ENCODE data around the gene WWC2. TPM values are rescaled to one million over a fixed set of nuclear protein-coding genes. Genes with fewer than 3 reads are reported as not detected.

The WWC2 gene
- total and polyA plus RNA-seq, 2 experiments from 2014 or later = 19.3 to 24.7 TPM

DNA sequence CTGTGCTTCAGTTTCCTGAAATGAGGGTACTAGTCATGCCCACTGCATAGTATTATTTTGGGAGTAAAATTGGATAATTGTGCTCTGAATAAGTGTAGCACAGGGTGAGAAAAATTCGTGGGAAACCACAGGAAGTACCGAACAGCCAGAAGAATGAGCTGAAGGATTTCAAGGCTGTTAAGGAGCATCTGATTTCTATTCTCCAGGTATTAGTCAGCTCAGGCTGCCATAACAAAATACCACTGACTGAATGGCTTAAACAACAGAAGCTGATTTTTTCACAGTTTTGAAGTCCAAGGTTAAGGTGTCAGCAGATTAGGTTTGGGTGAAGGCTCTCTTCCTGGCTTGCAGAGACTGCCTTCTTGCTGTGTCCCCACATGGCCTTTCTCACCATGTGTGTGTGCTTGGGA lies 41.9 kb downstream of the WWC2 start:
- DNase-seq (ENCODE audit: low spot score) = no peak
- Histone ChIP-seq H3K4me3 (no peak overlapping the region), H3K9me3 (ENCODE audit: low read depth) (no peaks in the 10 kb centered on the region), H3K27me3 (no peaks in the 10 kb centered on the region), H2AFZ (no peak overlapping the region), H3K4me2 (no peak overlapping the region), H4K20me1 (ENCODE audit: insufficient read depth, poor library complexity, severe bottlenecking) (peaks cover 5% of the 10 kb centered on the region), H3K4me1 (ENCODE audit: insufficient read depth) (peaks cover 13% of the 10 kb centered on the region), H3K36me3 (replicated peaks; ENCODE audit: insufficient read depth, low read depth) (no peaks in the 10 kb centered on the region), H3K79me2 (peaks cover 90% of the 10 kb centered on the region), H3K27ac (no peak overlapping the region), H3K9me2 (replicated peaks; ENCODE audit: insufficient read depth) (no peaks in the 10 kb centered on the region)
- TF ChIP-seq EZH2phosphoT487 (IDR thresholded peaks at IDR 0.05; ENCODE audit: low read depth, severe bottlenecking, unreplicated experiment) = no peak
- TF ChIP-seq, protein P1, sequence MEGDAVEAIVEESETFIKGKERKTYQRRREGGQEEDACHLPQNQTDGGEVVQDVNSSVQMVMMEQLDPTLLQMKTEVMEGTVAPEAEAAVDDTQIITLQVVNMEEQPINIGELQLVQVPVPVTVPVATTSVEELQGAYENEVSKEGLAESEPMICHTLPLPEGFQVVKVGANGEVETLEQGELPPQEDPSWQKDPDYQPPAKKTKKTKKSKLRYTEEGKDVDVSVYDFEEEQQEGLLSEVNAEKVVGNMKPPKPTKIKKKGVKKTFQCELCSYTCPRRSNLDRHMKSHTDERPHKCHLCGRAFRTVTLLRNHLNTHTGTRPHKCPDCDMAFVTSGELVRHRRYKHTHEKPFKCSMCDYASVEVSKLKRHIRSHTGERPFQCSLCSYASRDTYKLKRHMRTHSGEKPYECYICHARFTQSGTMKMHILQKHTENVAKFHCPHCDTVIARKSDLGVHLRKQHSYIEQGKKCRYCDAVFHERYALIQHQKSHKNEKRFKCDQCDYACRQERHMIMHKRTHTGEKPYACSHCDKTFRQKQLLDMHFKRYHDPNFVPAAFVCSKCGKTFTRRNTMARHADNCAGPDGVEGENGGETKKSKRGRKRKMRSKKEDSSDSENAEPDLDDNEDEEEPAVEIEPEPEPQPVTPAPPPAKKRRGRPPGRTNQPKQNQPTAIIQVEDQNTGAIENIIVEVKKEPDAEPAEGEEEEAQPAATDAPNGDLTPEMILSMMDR (IDR thresholded peaks at IDR 0.05; ENCODE audit: poor library complexity) = no peak
- WGBS (ENCODE audit: low lambda C conversion rate, missing lambda C conversion rate) = 54% methylated on average over 2 of the region's 2 CpGs

DNA sequence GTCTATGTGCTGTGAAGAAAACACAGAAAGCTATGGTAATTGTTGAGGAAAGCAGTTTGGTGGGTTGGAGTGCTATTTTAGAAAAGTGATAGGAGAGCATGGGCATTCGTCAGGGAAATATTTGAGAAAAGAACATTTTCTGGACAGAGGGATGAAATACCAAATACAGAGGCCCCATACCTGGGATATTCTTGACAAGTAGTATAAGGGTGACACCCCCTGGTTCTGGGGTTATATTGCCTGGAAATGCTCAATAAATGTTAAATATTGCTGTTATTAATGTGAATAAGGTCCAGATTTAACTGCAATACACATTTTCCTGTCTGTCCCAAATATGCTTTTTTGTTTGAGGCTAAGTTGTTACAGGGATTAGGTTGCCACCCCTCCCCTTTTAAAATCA lies 42.9 kb downstream of the WWC2 start:
- no peaks in the 10 kb centered on the region for H3K9me3 ChIP-seq (ENCODE audit: low read depth)
- DNase-seq (ENCODE audit: low spot score) = no peak
- H2AFZ ChIP-seq = no peak overlapping the region
- H3K27ac ChIP-seq = peak overlapping the region; percentile 24
- H3K36me3 ChIP-seq (replicated peaks; ENCODE audit: insufficient read depth, low read depth) = no peaks in the 10 kb centered on the region
- TF ChIP-seq EZH2phosphoT487 (IDR thresholded peaks at IDR 0.05; ENCODE audit: low read depth, severe bottlenecking, unreplicated experiment) (no peak), EZH2 (IDR thresholded peaks at IDR 0.05; ENCODE audit: borderline replicate concordance) (no peak)
- TF ChIP-seq, protein P1 (IDR thresholded peaks at IDR 0.05; ENCODE audit: poor library complexity) = no peak
- peaks cover 5% of the 10 kb centered on the region for H4K20me1 ChIP-seq (ENCODE audit: insufficient read depth, poor library complexity, severe bottlenecking)
- H3K4me2 ChIP-seq = peak overlapping the region; percentile 12
- H3K9me2 ChIP-seq (replicated peaks; ENCODE audit: insufficient read depth) = no peaks in the 10 kb centered on the region
- 90% methylated on average over 1 of the region's 1 CpG for WGBS (ENCODE audit: low lambda C conversion rate, missing lambda C conversion rate)
- H3K27me3 ChIP-seq = no peaks in the 10 kb centered on the region
- H3K79me2 ChIP-seq = peaks cover 88% of the 10 kb centered on the region
- peaks cover 22% of the 10 kb centered on the region for H3K4me1 ChIP-seq (ENCODE audit: insufficient read depth)
- H3K4me3 ChIP-seq = no peak overlapping the region

GRCh38 chr4:183142571-183143550 lies 43.8 kb downstream of the WWC2 start:
- no peaks in the 10 kb centered on the region for H3K27me3 ChIP-seq
- H3K36me3 ChIP-seq (replicated peaks; ENCODE audit: insufficient read depth, low read depth) = no peaks in the 10 kb centered on the region
- H3K4me2 ChIP-seq = peak overlapping the region; percentile 12
- no peak overlapping the region for H2AFZ ChIP-seq
- no peaks in the 10 kb centered on the region for H3K9me3 ChIP-seq (ENCODE audit: low read depth)
- H3K4me1 ChIP-seq (ENCODE audit: insufficient read depth) = peaks cover 22% of the 10 kb centered on the region
- DNase-seq (ENCODE audit: low spot score) = peak; percentile 47
- TF ChIP-seq, protein P1 (IDR thresholded peaks at IDR 0.05; ENCODE audit: poor library complexity) = no peak
- H3K4me3 ChIP-seq = no peak overlapping the region
- WGBS (ENCODE audit: low lambda C conversion rate, missing lambda C conversion rate) = 70% methylated on average over 6 of the region's 6 CpGs
- peaks cover 79% of the 10 kb centered on the region for H3K79me2 ChIP-seq
- peaks cover 5% of the 10 kb centered on the region for H4K20me1 ChIP-seq (ENCODE audit: insufficient read depth, poor library complexity, severe bottlenecking)
- H3K27ac ChIP-seq = peak overlapping the region; percentile 24
- no peaks in the 10 kb centered on the region for H3K9me2 ChIP-seq (replicated peaks; ENCODE audit: insufficient read depth)
